Activated naive CD8-positive, alpha-beta T cell treated with anti-CD3 and anti-CD28 coated beads, Interleukin-2, amount 50 U/mL, for 24 hours (primary cell): ENCODE data around the gene SUN1.

ENCODE experiments used
- ATAC-seq: fragments of 150-1000 bp; cut with Tn5 transposase; one replicate; pipeline ENCODE4 v1.10.0; 2021
- DNase-seq: peaks from one replicate; pipeline ENCODE4 v3.0.0; 2021
- H3K27ac Mint-ChIP-seq: one replicate; pipeline ENCODE4 v1.8.0; 2021; ENCODE audit warnings: mild to moderate bottlenecking, mixed read lengths
- H3K27me3 Mint-ChIP-seq: one replicate; pipeline ENCODE4 v1.8.0; 2021; ENCODE audit warnings: mixed read lengths
- H3K36me3 Mint-ChIP-seq: one replicate; pipeline ENCODE4 v1.8.0; 2021; ENCODE audit warnings: low read depth, mixed read lengths
- H3K4me1 Mint-ChIP-seq: one replicate; pipeline ENCODE4 v1.8.0; 2021; ENCODE audit warnings: mixed read lengths
- H3K4me3 Mint-ChIP-seq: one replicate; pipeline ENCODE4 v1.8.0; 2021; ENCODE audit warnings: mild to moderate bottlenecking, moderate library complexity, mixed read lengths
- H3K9me3 Mint-ChIP-seq: one replicate; pipeline ENCODE4 v1.8.0; 2021; ENCODE audit warnings: mixed read lengths

The SUN1 gene

GRCh38 chr7:821688-822087, 10.6 kb upstream of the SUN1 start:
- Mint-ChIP-seq H3K4me3 (no peak overlapping the region), H3K27ac (no peak overlapping the region), H3K9me3 (no peaks in the 10 kb centered on the region), H3K27me3 (no peaks in the 10 kb centered on the region), H3K36me3 (peaks cover 45% of the 10 kb centered on the region), H3K4me1 (peaks cover 54% of the 10 kb centered on the region)
- DNase-seq (no peak), ATAC-seq (no peak)

- no peaks in the 10 kb centered on the region for H3K27me3 Mint-ChIP-seq
- no peak overlapping the region for H3K4me3 Mint-ChIP-seq
- H3K36me3 Mint-ChIP-seq, result peaks cover 47% of the 10 kb centered on the region
- peaks cover 49% of the 10 kb centered on the region for H3K4me1 Mint-ChIP-seq
- peak overlapping the region; percentile 6 for H3K27ac Mint-ChIP-seq
- ATAC-seq (no peak), DNase-seq (no peak)
- no peaks in the 10 kb centered on the region for H3K9me3 Mint-ChIP-seq
These were observed 9.5 kb upstream of the SUN1 start for GRCh38 chr7:822692-823276.

DNA sequence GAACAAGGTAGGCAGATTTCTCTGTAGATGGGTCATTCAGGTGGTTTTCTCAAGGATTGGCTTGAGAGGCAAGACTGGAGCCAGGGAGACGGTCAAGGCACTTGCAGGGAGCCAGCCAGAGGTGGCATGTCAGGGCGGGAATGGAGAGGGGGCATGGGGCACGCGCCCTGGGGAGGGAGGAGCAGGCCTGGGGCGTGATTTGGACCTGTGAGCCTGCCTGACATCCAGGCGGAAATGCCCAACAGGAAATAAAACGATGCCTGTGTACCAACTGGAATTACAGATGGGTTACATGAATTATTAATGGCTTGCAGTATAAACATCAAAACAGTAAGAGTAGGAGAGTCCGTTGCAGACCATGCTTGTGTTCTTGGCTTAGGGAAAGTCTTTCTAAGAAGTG, 8.6 kb upstream of the SUN1 start:
- Mint-ChIP-seq H3K36me3 (peaks cover 39% of the 10 kb centered on the region), H3K9me3 (no peaks in the 10 kb centered on the region), H3K27ac (no peak overlapping the region), H3K27me3 (no peaks in the 10 kb centered on the region), H3K4me3 (no peak overlapping the region), H3K4me1 (peaks cover 41% of the 10 kb centered on the region)
- no peak for ATAC-seq
- no peak for DNase-seq

DNA sequence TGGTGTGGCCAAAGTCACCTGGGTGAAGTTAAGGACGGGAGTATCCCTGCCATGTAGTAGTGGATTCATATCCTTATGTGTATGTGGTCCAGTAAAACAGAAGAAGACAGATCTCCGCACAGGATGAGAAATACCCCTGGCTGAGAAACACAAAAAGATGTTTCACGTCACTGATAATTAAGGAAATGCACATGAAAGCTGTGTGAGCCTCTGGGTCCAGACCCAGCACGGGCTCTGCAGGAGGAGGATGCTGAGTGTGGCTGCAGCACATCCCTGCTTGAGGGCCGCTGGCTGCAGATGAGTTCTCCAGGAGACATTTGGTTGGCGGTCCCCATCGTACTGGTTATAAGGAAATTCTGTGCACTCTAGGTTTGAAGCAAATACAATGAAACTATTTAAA, 8.2 kb upstream of the SUN1 start:
- peaks cover 42% of the 10 kb centered on the region for H3K4me1 Mint-ChIP-seq

GRCh38 chr7:824664-825063, 7.6 kb upstream of the SUN1 start:
- H3K9me3 Mint-ChIP-seq, result no peaks in the 10 kb centered on the region
- no peak overlapping the region for H3K4me3 Mint-ChIP-seq
- H3K27me3 Mint-ChIP-seq, result no peaks in the 10 kb centered on the region
- H3K4me1 Mint-ChIP-seq, result peaks cover 41% of the 10 kb centered on the region
- DNase-seq, result no peak
- no peak for ATAC-seq
- H3K27ac Mint-ChIP-seq, result no peak overlapping the region
- H3K36me3 Mint-ChIP-seq, result peaks cover 37% of the 10 kb centered on the region

More for the DNA sequence above, 8.2 kb upstream of the SUN1 start:
- no peak overlapping the region for H3K27ac Mint-ChIP-seq
- H3K9me3 Mint-ChIP-seq, result no peaks in the 10 kb centered on the region
- H3K36me3 Mint-ChIP-seq, result peaks cover 38% of the 10 kb centered on the region
- ATAC-seq (no peak), DNase-seq (no peak)
- no peaks in the 10 kb centered on the region for H3K27me3 Mint-ChIP-seq
- no peak overlapping the region for H3K4me3 Mint-ChIP-seq

DNA sequence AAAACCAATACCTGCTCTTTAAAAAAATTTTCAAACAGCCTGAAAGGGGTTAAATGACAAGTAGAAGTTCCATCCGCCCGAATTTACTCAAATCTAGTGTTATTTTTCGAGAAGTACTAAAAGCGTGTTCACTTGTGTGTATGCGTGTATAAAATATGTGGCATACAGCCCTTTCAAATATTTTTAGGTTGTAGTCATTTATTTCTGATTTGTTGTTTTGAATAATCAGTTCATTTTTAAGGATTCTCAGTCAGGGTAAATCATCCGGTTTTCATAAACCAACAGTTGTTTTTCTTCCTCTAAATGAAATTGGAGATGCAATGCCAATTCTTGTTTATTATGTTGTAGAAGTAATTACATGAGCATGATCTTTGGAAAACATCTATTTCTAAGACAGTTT, 6.9 kb upstream of the SUN1 start:
- H3K9me3 Mint-ChIP-seq, result no peaks in the 10 kb centered on the region
- H3K27ac Mint-ChIP-seq, result no peak overlapping the region
- peaks cover 42% of the 10 kb centered on the region for H3K4me1 Mint-ChIP-seq
- H3K27me3 Mint-ChIP-seq, result no peaks in the 10 kb centered on the region
- H3K36me3 Mint-ChIP-seq, result peaks cover 34% of the 10 kb centered on the region
- no peak for ATAC-seq
- no peak for DNase-seq
- H3K4me3 Mint-ChIP-seq, result no peak overlapping the region

GRCh38 chr7:826230-826917, 5.9 kb upstream of the SUN1 start:
- no peaks in the 10 kb centered on the region for H3K9me3 Mint-ChIP-seq

DNA sequence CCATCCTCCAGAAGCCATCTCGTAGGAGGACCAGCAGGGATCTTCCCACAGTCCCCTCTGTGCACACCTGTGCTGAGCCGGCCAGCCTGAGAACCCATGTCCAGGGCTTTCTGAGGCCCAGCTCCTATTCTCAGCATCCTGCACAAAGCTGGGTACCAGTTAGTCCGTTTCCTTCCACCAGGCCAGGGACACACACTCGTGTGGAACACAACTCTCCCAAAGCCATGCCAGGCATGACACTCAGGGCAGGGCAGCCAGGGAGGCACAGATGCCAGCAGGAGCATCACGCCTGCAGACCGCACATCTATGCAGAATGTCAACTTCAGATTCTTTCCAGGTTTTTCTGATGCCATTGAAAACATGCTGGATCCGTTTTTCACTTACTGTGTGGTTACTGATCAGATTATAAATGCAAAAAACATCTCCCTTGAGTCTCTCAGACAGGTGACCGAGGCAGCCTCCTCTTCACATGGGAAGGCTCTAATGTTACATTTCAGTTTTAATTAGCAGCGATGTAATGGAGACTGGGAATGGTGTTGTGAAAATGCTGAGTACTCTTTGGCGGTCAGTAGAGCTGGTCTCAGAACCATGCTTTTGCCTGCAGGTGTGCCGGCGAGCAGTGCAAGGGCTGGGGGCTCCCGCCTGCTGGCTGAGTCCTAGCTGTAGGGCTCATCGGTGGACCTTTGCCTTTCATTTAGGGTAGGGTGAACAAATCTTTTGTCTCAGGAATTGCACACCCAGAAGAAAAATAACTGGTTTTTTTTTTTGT, 3.3 kb upstream of the SUN1 start:
- no peaks in the 10 kb centered on the region for H3K27me3 Mint-ChIP-seq
- ATAC-seq, result no peak
- peaks cover 23% of the 10 kb centered on the region for H3K36me3 Mint-ChIP-seq
- peaks cover 46% of the 10 kb centered on the region for H3K4me1 Mint-ChIP-seq
- DNase-seq, result no peak
- no peaks in the 10 kb centered on the region for H3K9me3 Mint-ChIP-seq
- H3K4me3 Mint-ChIP-seq, result no peak overlapping the region
- no peak overlapping the region for H3K27ac Mint-ChIP-seq

More at GRCh38 chr7:826230-826917, 5.9 kb upstream of the SUN1 start:
- peaks cover 29% of the 10 kb centered on the region for H3K36me3 Mint-ChIP-seq
- no peaks in the 10 kb centered on the region for H3K27me3 Mint-ChIP-seq
- DNase-seq (no peak), ATAC-seq (no peak)
- no peak overlapping the region for H3K27ac Mint-ChIP-seq
- no peak overlapping the region for H3K4me3 Mint-ChIP-seq
- peaks cover 42% of the 10 kb centered on the region for H3K4me1 Mint-ChIP-seq

- peaks cover 23% of the 10 kb centered on the region for H3K36me3 Mint-ChIP-seq
- H3K4me1 Mint-ChIP-seq, result peaks cover 49% of the 10 kb centered on the region
- DNase-seq, result no peak
- H3K27ac Mint-ChIP-seq, result peak overlapping the region; percentile 98
- H3K4me3 Mint-ChIP-seq, result no peak overlapping the region
- no peaks in the 10 kb centered on the region for H3K27me3 Mint-ChIP-seq
- ATAC-seq, result no peak
- H3K9me3 Mint-ChIP-seq, result no peaks in the 10 kb centered on the region
These were observed 2.2 kb upstream of the SUN1 start for GRCh38 chr7:830069-830468.

GRCh38 chr7:831596-832166, 595 bp upstream of the SUN1 start:
- Mint-ChIP-seq H3K4me3 (peak overlapping the region; percentile 75), H3K36me3 (peaks cover 14% of the 10 kb centered on the region), H3K27ac (peak overlapping the region; percentile 98), H3K27me3 (no peaks in the 10 kb centered on the region), H3K9me3 (no peaks in the 10 kb centered on the region), H3K4me1 (peaks cover 58% of the 10 kb centered on the region)
- peak; percentile 66 for ATAC-seq
- no peak for DNase-seq

DNA sequence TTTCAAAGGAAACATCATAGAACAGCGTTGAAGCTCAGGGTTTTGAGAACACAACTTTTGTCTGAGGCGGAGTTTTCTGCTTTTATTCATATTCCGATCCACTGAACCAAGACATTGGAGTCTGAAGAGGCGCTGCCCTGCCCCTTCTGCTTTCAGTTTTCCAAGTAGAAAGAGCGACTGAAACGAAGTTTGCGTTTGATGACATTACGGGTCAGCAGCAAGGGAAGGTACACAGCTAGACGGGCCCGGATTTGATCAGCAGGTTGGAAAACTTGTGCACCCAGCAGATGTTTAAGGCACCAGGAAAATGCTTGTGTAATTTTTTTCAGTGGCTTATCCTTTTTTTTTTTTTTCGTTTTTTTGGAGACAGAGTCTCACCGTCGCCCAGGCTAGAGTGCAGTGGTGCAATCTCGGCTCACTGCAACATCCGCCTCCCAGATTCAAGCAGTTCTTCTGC, 720 bp downstream of the SUN1 start:
- Mint-ChIP-seq H3K4me3 (peak overlapping the region; percentile 75), H3K9me3 (no peaks in the 10 kb centered on the region), H3K4me1 (peaks cover 60% of the 10 kb centered on the region), H3K27me3 (no peaks in the 10 kb centered on the region), H3K36me3 (peaks cover 12% of the 10 kb centered on the region), H3K27ac (peak overlapping the region; percentile 98)
- no peak for ATAC-seq
- no peak for DNase-seq

- no peak overlapping the region for H3K4me3 Mint-ChIP-seq
- DNase-seq (no peak), ATAC-seq (no peak)
- peaks cover 14% of the 10 kb centered on the region for H3K36me3 Mint-ChIP-seq
- H3K4me1 Mint-ChIP-seq, result peaks cover 60% of the 10 kb centered on the region
- H3K9me3 Mint-ChIP-seq, result no peaks in the 10 kb centered on the region
- no peaks in the 10 kb centered on the region for H3K27me3 Mint-ChIP-seq
- no peak overlapping the region for H3K27ac Mint-ChIP-seq
These were observed 1.5 kb downstream of the SUN1 start for GRCh38 chr7:833601-834258.

DNA sequence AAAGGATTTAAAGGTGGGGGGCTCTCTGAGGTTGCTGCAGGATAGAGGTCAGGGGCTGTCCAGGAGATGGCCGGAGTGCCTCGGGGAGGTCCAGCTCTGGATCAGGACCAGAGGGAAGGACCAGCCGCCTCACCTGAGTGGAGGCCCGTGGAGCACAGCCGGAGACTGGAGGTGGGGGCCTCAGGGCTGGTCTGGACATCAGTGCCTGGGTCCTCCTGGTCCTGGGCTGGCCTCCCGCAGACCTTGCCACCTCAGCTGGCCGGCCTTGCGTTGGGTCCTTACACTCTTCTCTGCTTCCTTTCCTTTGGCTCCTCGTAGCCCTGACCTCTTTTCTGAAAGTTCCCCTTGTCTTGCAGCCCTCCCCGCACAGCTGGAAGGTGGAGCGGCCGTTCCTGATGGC, 2.0 kb downstream of the SUN1 start:
- Mint-ChIP-seq H3K9me3 (no peaks in the 10 kb centered on the region), H3K27me3 (no peaks in the 10 kb centered on the region), H3K4me1 (peaks cover 55% of the 10 kb centered on the region), H3K36me3 (peaks cover 18% of the 10 kb centered on the region), H3K4me3 (no peak overlapping the region), H3K27ac (no peak overlapping the region)
- ATAC-seq (no peak), DNase-seq (no peak)

DNA sequence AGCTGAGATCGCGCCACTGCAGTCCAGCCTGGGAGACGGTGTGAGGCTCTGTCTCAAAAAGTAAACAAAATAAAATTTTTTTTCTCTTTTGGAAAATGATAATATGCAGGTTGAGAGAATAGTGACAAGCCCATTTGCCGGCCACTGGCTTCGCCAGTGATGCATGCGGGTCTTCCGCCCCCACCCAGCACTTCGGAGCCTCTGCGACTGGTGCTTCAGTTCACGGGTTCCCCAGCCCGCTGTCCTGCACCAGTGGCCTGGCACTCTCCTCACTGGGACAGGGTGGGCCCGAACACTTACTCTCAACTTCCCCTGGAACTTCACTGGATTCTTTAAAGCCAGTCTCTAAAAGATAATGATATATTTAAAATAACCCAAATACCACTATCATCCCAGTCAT, 2.7 kb downstream of the SUN1 start:
- peaks cover 50% of the 10 kb centered on the region for H3K4me1 Mint-ChIP-seq

More for the DNA sequence above, 2.7 kb downstream of the SUN1 start:
- H3K36me3 Mint-ChIP-seq, result peaks cover 18% of the 10 kb centered on the region
- H3K4me3 Mint-ChIP-seq, result no peak overlapping the region
- no peaks in the 10 kb centered on the region for H3K27me3 Mint-ChIP-seq
- no peaks in the 10 kb centered on the region for H3K9me3 Mint-ChIP-seq
- DNase-seq, result no peak
- H3K27ac Mint-ChIP-seq, result peak overlapping the region; percentile 2
- no peak for ATAC-seq
